Measurements from ENCODE around the gene MALL.
A peak's percentile ranks its signal among the peaks of the same experiment; 100 is the strongest.
"Not testable (repeated sequence)": the region's sequence is repeated elsewhere in the genome, so short reads cannot be mapped to it uniquely, and the experiment has no call there.

Gene MALL

DNA sequence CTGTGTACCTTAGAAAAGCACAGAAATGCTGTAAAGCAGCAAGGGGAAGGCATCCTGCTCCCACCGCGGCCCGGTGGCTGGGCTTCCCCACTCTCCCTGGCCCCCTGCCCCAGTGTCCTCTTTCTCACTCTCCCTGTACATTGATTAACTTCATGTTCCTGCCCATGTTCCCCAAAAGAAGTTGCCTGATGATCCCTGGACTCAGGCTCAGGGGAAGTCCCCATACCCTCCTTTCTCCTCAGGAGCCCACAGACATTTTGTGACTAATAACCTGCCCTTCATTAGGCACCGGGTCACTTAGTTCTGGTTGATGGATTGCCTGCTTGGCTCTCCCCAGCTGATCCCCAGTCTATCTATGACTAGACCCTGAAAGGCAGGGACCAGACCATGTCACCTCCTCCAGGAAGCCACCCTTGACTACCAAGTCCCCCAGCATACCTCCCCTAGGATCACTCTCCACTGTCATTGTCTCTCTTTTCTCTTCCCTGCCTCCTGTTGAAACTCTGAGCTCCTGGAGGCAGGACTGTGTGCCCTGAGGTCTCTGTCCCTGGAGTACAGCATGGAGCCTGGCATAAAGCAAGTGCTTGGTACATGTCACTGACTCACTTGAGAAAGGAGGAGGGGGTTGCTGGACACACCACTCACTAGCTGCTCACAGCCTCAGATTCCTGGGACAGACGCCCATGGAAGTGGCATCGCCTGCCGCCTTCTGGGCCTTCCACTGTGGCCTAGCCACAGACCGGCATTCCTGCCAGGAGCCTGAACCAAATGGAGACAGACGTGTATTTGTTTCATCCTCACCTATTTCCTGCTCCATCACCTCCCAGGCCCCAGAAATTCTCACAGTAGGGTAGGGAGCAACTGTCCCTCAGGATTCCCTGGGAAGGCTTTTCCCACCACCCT, 13.5 kb downstream of the MALL start:
- in situ Hi-C loops (cut with HindIII; ENCODE audit: low pct_ligation_motif_present, low sequenced_read_pairs), result no loop called here

GRCh38 chr2:110101280-110101844, 14.3 kb downstream of the MALL start:
- Histone ChIP-seq H3K27ac (peak overlapping the region; percentile 83), H3K4me3 (ENCODE audit: low read depth, low read length) (no peak overlapping the region), H3K36me3 (replicated peaks) (no peaks in the 10 kb centered on the region), H3K27me3 (replicated peaks) (no peaks in the 10 kb centered on the region)
- in situ Hi-C loops (cut with HindIII; ENCODE audit: low pct_ligation_motif_present, low sequenced_read_pairs), result no loop called here
- peak; percentile 99 for DNase-seq
- TF ChIP-seq CTCF (IDR thresholded peaks at IDR 0.05; ENCODE audit: low read depth, low read length, missing control alignments), result no peak

More for the DNA sequence above, 13.5 kb downstream of the MALL start:
- Histone ChIP-seq H3K27ac (peak overlapping the region; percentile 83), H3K4me3 (ENCODE audit: low read depth, low read length) (no peak overlapping the region), H3K36me3 (replicated peaks) (no peaks in the 10 kb centered on the region), H3K27me3 (replicated peaks) (no peaks in the 10 kb centered on the region)
- DNase-seq, result no peak
- TF ChIP-seq CTCF (IDR thresholded peaks at IDR 0.05; ENCODE audit: low read depth, low read length, missing control alignments), result no peak

GRCh38 chr2:110100880-110101279, 14.7 kb downstream of the MALL start:
- H3K4me3 ChIP-seq (ENCODE audit: low read depth, low read length); DNase-seq; H3K36me3 ChIP-seq (replicated peaks); H3K27me3 ChIP-seq (replicated peaks); in situ Hi-C loops (cut with HindIII; ENCODE audit: low pct_ligation_motif_present, low sequenced_read_pairs): not testable (repeated sequence)
- peak overlapping the region; percentile 83 for H3K27ac ChIP-seq

GRCh38 chr2:110100480-110100879, 15.1 kb downstream of the MALL start:
- no peak overlapping the region for H3K4me3 ChIP-seq (ENCODE audit: low read depth, low read length)
- in situ Hi-C loops (cut with HindIII; ENCODE audit: low pct_ligation_motif_present, low sequenced_read_pairs), result no loop called here
- H3K27ac ChIP-seq, result peak overlapping the region; percentile 83
- H3K36me3 ChIP-seq (replicated peaks), result no peaks in the 10 kb centered on the region
- no peak for TF ChIP-seq CTCF (IDR thresholded peaks at IDR 0.05; ENCODE audit: low read depth, low read length, missing control alignments)
- no peaks in the 10 kb centered on the region for H3K27me3 ChIP-seq (replicated peaks)
- no peak for DNase-seq

- TF ChIP-seq CTCF (IDR thresholded peaks at IDR 0.05; ENCODE audit: low read depth, low read length, missing control alignments), result no peak
- Histone ChIP-seq H3K36me3 (replicated peaks) (no peaks in the 10 kb centered on the region), H3K4me3 (ENCODE audit: low read depth, low read length) (no peak overlapping the region), H3K27me3 (replicated peaks) (no peaks in the 10 kb centered on the region), H3K27ac (no peak overlapping the region)
- no peak for DNase-seq
- in situ Hi-C loops (cut with HindIII; ENCODE audit: low pct_ligation_motif_present, low sequenced_read_pairs), result no loop called here
These were observed 16.0 kb downstream of the MALL start for GRCh38 chr2:110099471-110100225.

- H3K27me3 ChIP-seq (replicated peaks), result no peaks in the 10 kb centered on the region
- no peaks in the 10 kb centered on the region for H3K36me3 ChIP-seq (replicated peaks)
- DNase-seq, result no peak
- TF ChIP-seq CTCF (IDR thresholded peaks at IDR 0.05; ENCODE audit: low read depth, low read length, missing control alignments), result no peak
- H3K27ac ChIP-seq, result no peak overlapping the region
- in situ Hi-C loops (cut with HindIII; ENCODE audit: low pct_ligation_motif_present, low sequenced_read_pairs), result no loop called here
- H3K4me3 ChIP-seq (ENCODE audit: low read depth, low read length), result no peak overlapping the region
These were observed 16.6 kb downstream of the MALL start for GRCh38 chr2:110099038-110099425.
